ENCODE measurements around the gene TSPEAR.

TSPEAR gene

GRCh38 chr21:44478124-44478800 is 233.1 kb downstream of the TSPEAR start:
- Histone ChIP-seq H3F3A (ENCODE audit: insufficient read depth, low read length) (no peaks in the 10 kb centered on the region), H2AFZ (ENCODE audit: low read length) (no peak overlapping the region), H3K9me3 (ENCODE audit: low read length) (no peaks in the 10 kb centered on the region), H3K4me2 (ENCODE audit: low read length) (no peak overlapping the region), H3K9ac (ENCODE audit: low read length) (no peak overlapping the region), H3K36me3 (ENCODE audit: insufficient read depth, low read length) (no peaks in the 10 kb centered on the region), H3K9me2 (ENCODE audit: low read depth, low read length) (no peaks in the 10 kb centered on the region), H3K27ac (ENCODE audit: low read depth, low read length, poor library complexity, severe bottlenecking) (no peak overlapping the region), H4K20me1 (ENCODE audit: insufficient read depth, low read length) (no peaks in the 10 kb centered on the region), H3K4me1 (ENCODE audit: insufficient read depth, low read length, severe bottlenecking) (no peaks in the 10 kb centered on the region), H3K79me2 (ENCODE audit: insufficient read depth, low read length) (no peaks in the 10 kb centered on the region), H3K4me3 (ENCODE audit: low read depth, low read length, poor library complexity, severe bottlenecking) (no peak overlapping the region), H3K27me3 (ENCODE audit: insufficient read depth, low read length) (no peaks in the 10 kb centered on the region)
- TF ChIP-seq EZH2 (IDR thresholded peaks at IDR 0.05; ENCODE audit: borderline replicate concordance, low read length) = no peak
- no peak for TF ChIP-seq CTCF (IDR thresholded peaks at IDR 0.05; ENCODE audit: low read length)

DNA sequence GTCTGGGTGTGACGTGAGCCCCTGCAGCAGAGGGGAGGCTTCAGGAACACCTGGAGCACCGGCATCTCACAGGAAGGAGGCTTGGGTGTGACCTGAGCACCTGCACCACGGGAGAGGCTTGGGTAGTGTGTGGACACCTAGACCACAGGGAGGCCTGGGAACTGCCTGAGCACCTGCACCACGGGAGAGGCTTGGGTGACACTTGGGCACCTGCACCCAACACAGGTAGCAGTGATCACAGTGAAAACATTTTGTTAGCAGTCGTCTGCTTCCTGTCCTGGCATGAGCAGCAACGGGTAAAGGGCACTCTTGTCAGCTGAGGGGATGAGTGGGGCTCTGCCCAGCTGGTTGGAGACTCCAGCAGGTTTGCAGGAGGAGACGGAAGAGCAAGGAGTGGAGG is 233.7 kb downstream of the TSPEAR start:
- Histone ChIP-seq H3F3A (ENCODE audit: insufficient read depth, low read length) (no peaks in the 10 kb centered on the region), H3K27me3 (ENCODE audit: insufficient read depth, low read length) (no peaks in the 10 kb centered on the region), H3K4me1 (ENCODE audit: insufficient read depth, low read length, severe bottlenecking) (no peaks in the 10 kb centered on the region), H3K4me2 (ENCODE audit: low read length) (no peak overlapping the region), H3K27ac (ENCODE audit: low read depth, low read length, poor library complexity, severe bottlenecking) (no peak overlapping the region), H2AFZ (ENCODE audit: low read length) (no peak overlapping the region), H3K9me3 (ENCODE audit: low read length) (no peaks in the 10 kb centered on the region), H4K20me1 (ENCODE audit: insufficient read depth, low read length) (no peaks in the 10 kb centered on the region), H3K36me3 (ENCODE audit: insufficient read depth, low read length) (no peaks in the 10 kb centered on the region), H3K4me3 (ENCODE audit: low read depth, low read length, poor library complexity, severe bottlenecking) (no peak overlapping the region), H3K9me2 (ENCODE audit: low read depth, low read length) (no peaks in the 10 kb centered on the region), H3K9ac (ENCODE audit: low read length) (no peak overlapping the region), H3K79me2 (ENCODE audit: insufficient read depth, low read length) (no peaks in the 10 kb centered on the region)
- TF ChIP-seq EZH2 (IDR thresholded peaks at IDR 0.05; ENCODE audit: borderline replicate concordance, low read length) (no peak), CTCF (IDR thresholded peaks at IDR 0.05; ENCODE audit: low read length) (no peak)

- Histone ChIP-seq H3F3A (ENCODE audit: insufficient read depth, low read length) (no peaks in the 10 kb centered on the region), H3K4me3 (ENCODE audit: low read depth, low read length, poor library complexity, severe bottlenecking) (no peak overlapping the region), H3K4me1 (ENCODE audit: insufficient read depth, low read length, severe bottlenecking) (no peaks in the 10 kb centered on the region), H2AFZ (ENCODE audit: low read length) (no peak overlapping the region), H3K9me2 (ENCODE audit: low read depth, low read length) (no peaks in the 10 kb centered on the region), H4K20me1 (ENCODE audit: insufficient read depth, low read length) (no peaks in the 10 kb centered on the region), H3K27me3 (ENCODE audit: insufficient read depth, low read length) (no peaks in the 10 kb centered on the region), H3K79me2 (ENCODE audit: insufficient read depth, low read length) (no peaks in the 10 kb centered on the region), H3K9ac (ENCODE audit: low read length) (no peak overlapping the region), H3K36me3 (ENCODE audit: insufficient read depth, low read length) (no peaks in the 10 kb centered on the region), H3K9me3 (ENCODE audit: low read length) (no peaks in the 10 kb centered on the region), H3K27ac (ENCODE audit: low read depth, low read length, poor library complexity, severe bottlenecking) (no peak overlapping the region), H3K4me2 (ENCODE audit: low read length) (no peak overlapping the region)
- TF ChIP-seq EZH2 (IDR thresholded peaks at IDR 0.05; ENCODE audit: borderline replicate concordance, low read length) = no peak
- TF ChIP-seq CTCF (IDR thresholded peaks at IDR 0.05; ENCODE audit: low read length) = no peak
These were observed 234.2 kb downstream of the TSPEAR start for GRCh38 chr21:44477131-44477530.
